Measurements from ENCODE around the gene MYO18A.

Gene MYO18A

DNA sequence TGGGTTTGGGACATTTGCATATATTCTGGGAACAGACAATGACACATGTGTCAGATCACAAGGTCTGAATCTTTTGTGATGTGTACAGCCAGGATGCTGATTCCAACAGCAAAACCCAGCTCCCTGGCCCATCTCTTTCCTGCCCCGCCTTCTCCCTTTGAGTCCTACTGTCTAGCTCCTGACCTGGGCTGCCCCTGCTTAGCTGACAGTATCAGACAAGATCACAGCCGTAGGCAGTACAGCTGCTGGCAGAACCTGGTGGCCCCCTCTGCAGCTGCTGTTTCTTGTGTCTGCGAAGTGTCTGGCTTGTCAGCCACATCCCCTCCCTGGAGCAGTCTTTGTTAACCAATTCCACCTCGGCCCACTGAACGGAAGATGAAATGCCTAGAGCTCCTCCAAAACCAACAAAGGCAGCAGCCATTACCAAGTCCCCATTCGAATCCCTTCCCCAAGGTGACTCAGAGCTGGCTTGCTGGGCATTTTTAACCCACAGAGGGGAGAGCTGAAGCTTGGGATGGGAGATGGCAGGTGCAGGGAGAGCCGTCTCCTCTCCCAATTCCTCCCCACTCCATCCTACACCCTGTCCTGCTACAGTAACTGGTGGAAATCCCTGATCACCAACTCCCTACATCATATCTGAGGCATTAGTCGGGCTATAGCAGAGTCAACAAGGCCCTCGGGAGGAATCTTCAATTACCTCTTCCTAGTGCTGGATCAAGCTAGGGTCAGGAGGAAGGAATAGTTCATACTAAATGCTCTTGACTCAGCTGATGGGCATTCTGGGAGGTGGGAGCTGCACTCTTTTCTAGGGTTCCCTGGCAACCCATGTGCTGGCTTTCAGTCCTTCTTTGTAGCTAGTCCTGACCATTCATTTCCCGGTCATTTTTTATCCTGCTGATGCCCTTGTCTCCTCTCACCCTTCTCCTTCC is 131.5 kb downstream of the MYO18A start:
- no peak for DNase-seq (ENCODE audit: extremely low spot score)
- CTCF ChIA-PET, result interaction anchor here (1.1 to 2.0 kb wide), 8 partner anchors 19 to 83 kb away, joined by 3 to 7 read pairs (median 3); no protein-coding TSS in a partner anchor
- POLR2A ChIA-PET, result no interaction called here
- TF ChIP-seq, protein P1, sequence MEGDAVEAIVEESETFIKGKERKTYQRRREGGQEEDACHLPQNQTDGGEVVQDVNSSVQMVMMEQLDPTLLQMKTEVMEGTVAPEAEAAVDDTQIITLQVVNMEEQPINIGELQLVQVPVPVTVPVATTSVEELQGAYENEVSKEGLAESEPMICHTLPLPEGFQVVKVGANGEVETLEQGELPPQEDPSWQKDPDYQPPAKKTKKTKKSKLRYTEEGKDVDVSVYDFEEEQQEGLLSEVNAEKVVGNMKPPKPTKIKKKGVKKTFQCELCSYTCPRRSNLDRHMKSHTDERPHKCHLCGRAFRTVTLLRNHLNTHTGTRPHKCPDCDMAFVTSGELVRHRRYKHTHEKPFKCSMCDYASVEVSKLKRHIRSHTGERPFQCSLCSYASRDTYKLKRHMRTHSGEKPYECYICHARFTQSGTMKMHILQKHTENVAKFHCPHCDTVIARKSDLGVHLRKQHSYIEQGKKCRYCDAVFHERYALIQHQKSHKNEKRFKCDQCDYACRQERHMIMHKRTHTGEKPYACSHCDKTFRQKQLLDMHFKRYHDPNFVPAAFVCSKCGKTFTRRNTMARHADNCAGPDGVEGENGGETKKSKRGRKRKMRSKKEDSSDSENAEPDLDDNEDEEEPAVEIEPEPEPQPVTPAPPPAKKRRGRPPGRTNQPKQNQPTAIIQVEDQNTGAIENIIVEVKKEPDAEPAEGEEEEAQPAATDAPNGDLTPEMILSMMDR (IDR thresholded peaks at IDR 0.05; ENCODE audit: control extremely low read depth, extremely low read depth, low read depth, missing control alignments), result no peak

DNA sequence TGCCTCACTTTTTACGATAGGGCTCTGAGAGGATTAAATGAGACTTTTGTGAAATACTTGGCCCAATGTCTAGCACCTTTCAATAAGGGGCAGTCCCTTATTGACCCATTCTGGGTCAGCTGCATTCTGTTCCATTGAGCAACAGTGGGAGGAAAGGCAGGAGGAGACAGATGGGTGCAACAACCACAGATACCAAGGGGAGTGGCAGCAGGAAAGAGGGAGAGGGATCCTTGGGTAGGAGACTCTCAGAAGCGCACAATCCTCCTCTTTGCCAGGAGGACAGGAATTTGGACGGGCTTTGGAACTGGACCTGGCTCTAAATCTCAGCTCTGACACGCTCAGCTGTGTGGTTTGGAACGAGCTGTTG is 133.7 kb downstream of the MYO18A start:
- TF ChIP-seq, protein P1 (IDR thresholded peaks at IDR 0.05; ENCODE audit: control extremely low read depth, extremely low read depth, low read depth, missing control alignments), result no peak
- no peak for DNase-seq (ENCODE audit: extremely low spot score)
- ChIA-PET POLR2A (interaction anchor here (0.7 kb wide), 1 partner anchor 9 kb away, joined by 3 read pairs; no protein-coding TSS in a partner anchor), CTCF (interaction anchor here (1.2 kb wide), 2 partner anchors 9 to 27 kb away, joined by 3 read pairs; no protein-coding TSS in a partner anchor)

DNA sequence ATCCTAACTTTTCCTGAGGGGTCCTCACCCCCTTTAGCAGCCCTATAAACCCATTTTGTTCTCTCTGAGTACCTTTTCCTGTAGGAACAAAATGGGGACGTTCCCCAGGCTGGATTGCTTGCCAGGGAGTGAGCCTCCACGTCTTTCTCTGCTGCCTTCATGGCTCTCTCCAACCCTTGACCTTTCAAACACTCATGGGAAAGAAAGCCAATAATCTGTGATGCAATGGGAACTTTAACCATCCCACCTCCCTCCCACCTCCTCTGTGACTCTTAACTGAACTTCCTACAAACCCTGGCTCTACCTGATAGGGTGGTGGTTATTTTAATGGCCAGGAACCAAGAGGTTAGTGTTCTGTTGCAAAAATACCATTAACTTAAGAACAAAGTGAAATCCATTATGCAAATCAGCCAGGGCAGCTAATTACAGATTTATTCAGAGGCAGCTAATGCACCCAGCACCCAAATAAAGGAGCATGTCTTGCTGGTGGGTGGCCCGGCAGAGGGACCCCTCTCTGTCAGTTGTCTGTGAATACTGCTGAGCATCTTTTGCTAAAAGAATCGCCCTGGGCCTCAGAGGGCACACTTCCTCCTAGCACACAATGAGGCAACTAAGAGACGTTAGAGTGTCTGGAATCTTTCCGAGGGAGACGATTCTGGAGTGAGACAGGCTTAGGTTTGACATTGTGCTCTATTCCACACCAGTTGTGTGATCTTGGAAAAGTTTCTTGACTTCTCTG is 134.3 kb downstream of the MYO18A start:
- TF ChIP-seq, protein P1 (IDR thresholded peaks at IDR 0.05; ENCODE audit: control extremely low read depth, extremely low read depth, low read depth, missing control alignments), result no peak
- ChIA-PET POLR2A (no interaction called here), CTCF (interaction anchor here (1.2 kb wide), 2 partner anchors 9 to 26 kb away, joined by 3 read pairs; no protein-coding TSS in a partner anchor)
- DNase-seq (ENCODE audit: extremely low spot score), result no peak

DNA sequence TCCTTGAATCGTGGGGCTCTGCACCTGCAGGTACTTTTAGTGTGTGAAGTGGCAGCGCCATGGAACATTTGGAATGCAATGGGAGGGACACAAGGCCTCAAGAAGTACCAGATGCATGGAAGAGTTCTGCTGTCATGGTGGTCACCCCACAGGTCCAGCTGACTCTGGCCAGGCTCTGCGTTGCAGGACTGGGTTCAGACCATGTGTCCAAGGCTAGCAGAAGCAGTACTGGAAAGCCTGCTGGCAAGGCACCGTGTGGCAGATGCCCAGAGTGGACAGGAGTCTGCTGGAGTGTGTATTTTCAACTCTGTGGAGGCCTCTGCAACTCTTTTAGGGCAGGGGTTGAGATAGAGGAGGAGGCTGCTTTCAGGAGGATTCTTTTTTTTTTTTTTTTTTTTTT is 135.2 kb downstream of the MYO18A start:
- CTCF ChIA-PET, result no interaction called here
- DNase-seq (ENCODE audit: extremely low spot score), result no peak
- POLR2A ChIA-PET, result no interaction called here
- TF ChIP-seq, protein P1 (IDR thresholded peaks at IDR 0.05; ENCODE audit: control extremely low read depth, extremely low read depth, low read depth, missing control alignments), result no peak

DNA sequence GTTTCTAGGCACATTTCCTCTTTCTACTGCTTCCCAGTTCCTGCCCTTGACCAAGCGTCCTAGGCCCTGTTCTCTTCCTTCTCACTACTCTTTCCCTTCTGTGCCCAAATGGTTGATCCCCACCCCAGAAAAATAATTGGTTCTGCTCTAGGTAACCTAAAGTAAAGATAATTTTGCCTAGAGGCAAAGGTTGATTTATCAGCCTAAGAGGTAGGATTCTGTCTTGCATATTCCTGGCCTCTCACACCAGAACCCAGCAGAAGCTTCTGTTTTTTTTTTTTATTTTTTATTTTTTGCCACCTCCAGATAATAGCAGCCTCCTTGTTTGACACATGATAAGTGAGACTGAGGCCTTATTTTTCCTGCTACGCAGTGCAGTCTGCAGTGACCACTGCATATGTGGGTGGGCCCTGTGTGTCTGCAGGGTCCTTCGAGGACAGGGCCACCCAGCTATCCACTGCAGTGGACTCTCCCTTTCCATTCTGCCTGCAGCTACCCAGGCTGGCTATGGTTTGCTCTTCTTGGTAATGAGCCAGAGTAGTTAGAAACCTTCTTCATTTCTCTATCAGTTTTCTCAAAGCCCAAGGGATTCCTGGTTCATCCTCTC is 136.6 kb downstream of the MYO18A start:
- POLR2A ChIA-PET, result no interaction called here
- TF ChIP-seq, protein P1 (IDR thresholded peaks at IDR 0.05; ENCODE audit: control extremely low read depth, extremely low read depth, low read depth, missing control alignments), result no peak
- CTCF ChIA-PET, result interaction anchor here (1.8 kb wide), 1 partner anchor 32 kb away, joined by 4 read pairs; no protein-coding TSS in a partner anchor
- DNase-seq (ENCODE audit: extremely low spot score), result no peak
